Neural cell (in vitro differentiated cells): ENCODE data around the gene OR8I2.
"Not testable (repeated sequence)": the region's sequence is repeated elsewhere in the genome, so short reads cannot be mapped to it uniquely, and the experiment has no call there.

Experiments used
- CTCF ChIP-seq: fragments of 450-650 bp; IDR thresholded peaks from 2 replicates; pipeline ENCODE4 v1.5.1; 2014; ENCODE audit warnings: antibody characterized with exemption, mild to moderate bottlenecking, moderate library complexity; ENCODE audit not compliant: poor library complexity, severe bottlenecking
- RAD21 ChIP-seq: fragments of 450-650 bp; conservative IDR thresholded peaks from 2 replicates; pipeline ENCODE4 v1.6.1; 2014; ENCODE audit warnings: antibody characterized with exemption, mild to moderate bottlenecking, moderate library complexity

- TF ChIP-seq RAD21, CTCF: not testable (repeated sequence)
Measured at GRCh38 chr11:56143681-56144080, 50.6 kb downstream of the OR8I2 start.
